ENCODE measurements around the gene SERP1.

SERP1 gene

DNA sequence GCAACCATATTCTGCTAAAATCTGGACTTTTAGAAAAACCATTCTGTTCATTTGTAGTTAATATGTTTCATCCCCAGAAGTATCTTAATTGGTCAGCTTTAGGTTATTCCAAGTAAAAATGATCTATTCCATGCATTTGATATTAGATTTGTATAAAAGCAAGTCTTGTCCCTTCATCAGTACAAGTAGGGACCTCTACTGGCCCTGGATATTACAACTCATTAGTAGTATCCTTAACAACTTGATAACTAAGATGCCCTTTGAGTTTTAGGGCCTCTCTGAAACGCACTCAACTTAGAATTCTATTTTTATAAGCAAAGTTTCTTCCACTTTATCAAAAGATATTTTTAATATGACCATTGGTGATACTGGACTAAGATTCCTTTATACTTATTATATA, 31.6 kb upstream of the SERP1 start:
- H3K27ac ChIP-seq, result no peak overlapping the region
- no peak for TF ChIP-seq ZFX (IDR thresholded peaks at IDR 0.05)
- TF ChIP-seq, protein P1, sequence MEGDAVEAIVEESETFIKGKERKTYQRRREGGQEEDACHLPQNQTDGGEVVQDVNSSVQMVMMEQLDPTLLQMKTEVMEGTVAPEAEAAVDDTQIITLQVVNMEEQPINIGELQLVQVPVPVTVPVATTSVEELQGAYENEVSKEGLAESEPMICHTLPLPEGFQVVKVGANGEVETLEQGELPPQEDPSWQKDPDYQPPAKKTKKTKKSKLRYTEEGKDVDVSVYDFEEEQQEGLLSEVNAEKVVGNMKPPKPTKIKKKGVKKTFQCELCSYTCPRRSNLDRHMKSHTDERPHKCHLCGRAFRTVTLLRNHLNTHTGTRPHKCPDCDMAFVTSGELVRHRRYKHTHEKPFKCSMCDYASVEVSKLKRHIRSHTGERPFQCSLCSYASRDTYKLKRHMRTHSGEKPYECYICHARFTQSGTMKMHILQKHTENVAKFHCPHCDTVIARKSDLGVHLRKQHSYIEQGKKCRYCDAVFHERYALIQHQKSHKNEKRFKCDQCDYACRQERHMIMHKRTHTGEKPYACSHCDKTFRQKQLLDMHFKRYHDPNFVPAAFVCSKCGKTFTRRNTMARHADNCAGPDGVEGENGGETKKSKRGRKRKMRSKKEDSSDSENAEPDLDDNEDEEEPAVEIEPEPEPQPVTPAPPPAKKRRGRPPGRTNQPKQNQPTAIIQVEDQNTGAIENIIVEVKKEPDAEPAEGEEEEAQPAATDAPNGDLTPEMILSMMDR (conservative IDR thresholded peaks at IDR 0.05), result peak; percentile 21

DNA sequence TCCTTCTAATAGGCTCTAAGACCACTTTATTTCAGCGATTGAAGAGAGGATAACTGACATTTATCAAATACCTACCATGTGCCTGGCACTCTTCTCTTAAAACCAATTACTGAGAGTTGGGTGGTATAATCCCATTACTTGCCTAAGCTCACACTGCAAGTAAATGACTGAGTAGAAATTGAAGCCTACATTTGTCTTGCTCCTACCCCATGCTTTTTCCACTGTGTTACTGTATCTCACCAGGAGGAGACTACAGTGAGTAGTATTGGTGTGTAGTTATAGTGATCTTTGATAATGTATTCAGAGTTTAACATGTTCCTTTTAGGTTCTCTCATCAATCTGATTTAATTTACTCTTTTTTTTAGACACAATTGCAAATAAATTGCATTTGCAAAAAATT, 21.0 kb upstream of the SERP1 start:
- no peak overlapping the region for H3K27ac ChIP-seq
- TF ChIP-seq ZFX (IDR thresholded peaks at IDR 0.05), result no peak
- TF ChIP-seq, protein P1 (conservative IDR thresholded peaks at IDR 0.05), result no peak

DNA sequence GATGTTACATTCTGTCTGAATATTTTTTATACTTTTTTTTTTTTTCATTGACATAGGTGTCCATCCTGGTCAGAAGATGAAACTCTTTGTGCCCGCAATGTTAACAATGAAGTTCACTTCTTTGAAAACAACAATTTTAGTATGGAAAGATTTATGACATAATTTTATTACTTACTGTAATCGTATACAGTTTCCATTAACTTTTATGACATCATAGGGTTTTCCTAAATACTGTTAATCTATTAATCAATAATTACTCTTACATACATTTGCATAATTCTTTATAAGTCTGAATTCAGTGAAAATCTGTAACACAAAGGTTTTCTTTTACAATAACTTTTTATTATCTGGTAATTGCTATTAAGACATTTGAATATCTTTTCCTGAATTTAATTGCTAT, 17.9 kb upstream of the SERP1 start:
- TF ChIP-seq, protein P1 (conservative IDR thresholded peaks at IDR 0.05), result no peak
- TF ChIP-seq ZFX (IDR thresholded peaks at IDR 0.05), result no peak

DNA sequence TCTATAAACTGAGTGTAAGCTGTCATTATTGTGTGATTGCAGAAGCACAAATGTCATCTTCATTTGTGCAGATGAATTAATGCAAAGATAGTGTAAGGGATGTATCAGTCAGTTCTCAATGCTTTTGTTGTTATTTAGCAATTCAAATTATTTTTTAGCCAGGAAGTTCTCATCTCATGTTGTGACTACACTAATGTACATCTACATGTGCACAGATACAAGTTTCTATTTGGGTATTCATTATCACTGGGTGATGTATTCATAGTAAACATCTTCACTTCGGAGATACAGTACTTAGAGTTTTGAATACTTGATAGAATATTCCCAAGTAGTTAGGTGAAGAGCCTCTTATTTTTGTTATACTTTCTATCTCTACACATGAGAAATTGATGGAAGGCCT, 11.4 kb upstream of the SERP1 start:
- no peak for TF ChIP-seq ZFX (IDR thresholded peaks at IDR 0.05)
- TF ChIP-seq, protein P1 (conservative IDR thresholded peaks at IDR 0.05), result no peak
- no peak overlapping the region for H3K27ac ChIP-seq

More for the DNA sequence above, 17.9 kb upstream of the SERP1 start:
- no peak overlapping the region for H3K27ac ChIP-seq

DNA sequence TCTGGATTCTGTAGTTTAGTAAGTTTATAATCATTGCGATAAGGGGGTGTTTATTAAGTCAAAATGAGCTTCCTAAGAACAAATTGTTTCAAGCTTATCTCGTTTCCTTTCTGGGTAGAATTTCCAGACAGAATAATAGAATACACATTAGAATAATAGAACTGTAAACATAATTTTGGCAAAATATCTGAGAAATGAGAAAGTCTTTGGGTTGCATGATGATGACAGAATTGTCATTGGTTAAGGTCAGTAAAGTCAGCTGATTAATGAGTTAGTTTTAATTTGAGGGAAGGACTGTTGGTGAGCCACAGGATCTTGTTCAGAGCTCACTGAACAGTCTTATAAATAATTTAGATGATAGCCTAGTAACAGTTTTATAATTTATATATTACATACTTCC, 10.5 kb upstream of the SERP1 start:
- TF ChIP-seq ZFX (IDR thresholded peaks at IDR 0.05), result no peak
- TF ChIP-seq, protein P1 (conservative IDR thresholded peaks at IDR 0.05), result no peak
- no peak overlapping the region for H3K27ac ChIP-seq

DNA sequence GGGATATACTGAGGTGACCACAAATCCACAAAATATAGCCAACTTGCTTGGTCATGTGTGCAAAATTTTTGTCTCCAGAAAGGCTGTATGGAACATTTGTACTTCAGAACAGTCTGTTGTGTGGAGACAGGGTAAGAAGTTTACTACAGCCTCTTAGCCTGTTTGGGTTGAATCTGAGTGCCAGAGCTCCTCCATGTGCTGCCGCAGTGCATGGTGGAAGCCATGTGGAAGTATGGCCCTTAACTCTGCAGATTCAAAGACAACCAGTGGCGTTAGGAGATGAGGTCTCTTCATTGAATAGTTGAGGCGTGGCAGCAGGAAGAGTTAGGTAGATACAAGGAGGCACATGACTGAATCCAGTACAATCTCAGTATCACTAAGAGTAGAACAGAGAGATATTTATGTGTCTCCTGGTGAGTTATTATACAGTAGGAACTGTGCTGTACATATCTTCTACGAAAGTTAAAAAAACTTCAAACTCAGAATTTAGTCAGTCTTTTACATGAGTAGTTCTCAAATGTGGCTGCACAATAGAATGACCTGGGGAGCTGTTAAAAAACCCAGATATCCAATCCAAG, 9.7 kb upstream of the SERP1 start:
- H3K27ac ChIP-seq, result no peak overlapping the region
- TF ChIP-seq ZFX (IDR thresholded peaks at IDR 0.05), result no peak
- TF ChIP-seq, protein P1 (conservative IDR thresholded peaks at IDR 0.05), result no peak

DNA sequence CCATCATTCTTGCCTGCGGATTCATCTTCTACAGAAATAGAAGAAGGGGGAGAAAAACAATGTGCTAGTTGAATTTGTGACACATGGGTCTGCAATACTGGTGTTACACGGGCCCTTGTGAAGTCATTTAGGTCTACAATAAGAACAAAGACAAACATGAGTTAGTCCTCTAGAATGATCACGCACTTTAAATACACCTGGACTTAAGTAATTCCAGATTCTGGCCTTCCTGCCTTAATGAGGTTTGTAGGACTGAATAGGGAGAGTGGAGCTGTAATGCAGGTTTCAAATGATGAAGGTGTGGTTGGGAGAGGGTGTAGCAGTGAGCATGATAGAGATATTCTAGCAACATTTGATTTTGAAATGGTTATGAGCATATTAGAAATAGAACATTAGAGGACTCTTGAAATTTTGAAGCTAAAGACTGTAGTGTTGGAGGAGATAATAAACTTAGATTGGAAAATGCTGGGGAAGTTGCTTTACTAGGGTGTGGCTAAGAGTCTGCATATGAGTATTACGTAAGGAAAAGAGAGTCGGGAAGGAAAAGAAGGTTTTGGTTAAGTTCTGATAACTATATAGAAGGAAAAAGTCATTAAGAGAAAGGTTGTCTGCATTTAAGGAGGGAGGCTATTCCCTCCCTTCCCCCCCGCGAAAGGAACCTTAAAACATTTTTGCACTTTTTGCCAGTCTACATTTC, 897 bp upstream of the SERP1 start:
- TF ChIP-seq, protein P1 (conservative IDR thresholded peaks at IDR 0.05), result no peak
- no peak for TF ChIP-seq ZFX (IDR thresholded peaks at IDR 0.05)
- H3K27ac ChIP-seq, result peak overlapping the region; percentile 96
